Colonic mucosa (tissue), 4 donors: ENCODE measurements around the gene MTMR3. TPM values are rescaled to one million over a fixed set of nuclear protein-coding genes. Genes with fewer than 3 reads are reported as not detected.

Experiments
- DNase-seq: peaks from one replicate; pipeline ENCODE4 v3.0.0-alpha.2; 2020
- H3K27ac ChIP-seq: fragments of 200-600 bp; one replicate; pipeline ENCODE4 v1.8.0; 2021
- H3K27me3 ChIP-seq: fragments of 200-600 bp; one replicate; pipeline ENCODE4 v1.8.0; 2021
- H3K36me3 ChIP-seq: fragments of 200-600 bp; one replicate; pipeline ENCODE4 v1.8.0; 2021
- H3K4me1 ChIP-seq: fragments of 200-600 bp; one replicate; pipeline ENCODE4 v1.8.0; 2021; ENCODE audit warnings: mild to moderate bottlenecking
- H3K4me3 ChIP-seq: fragments of 200-600 bp; one replicate; pipeline ENCODE4 v1.8.0; 2021
- H3K9ac ChIP-seq, 2 donors: one replicate each; pipeline ENCODE4 v1.7.0; 2013; ENCODE audit warnings: control low read depth in 2 of 2, low read depth in 2 of 2, low read length in 2 of 2
- H3K9me3 ChIP-seq: fragments of 200-600 bp; one replicate; pipeline ENCODE4 v1.8.0; 2021
- CTCF ChIP-seq: fragments of 200-600 bp; IDR thresholded peaks from one replicate; pipeline ENCODE4 v1.8.0; 2022; ENCODE audit warnings: antibody characterized with exemption, mild to moderate bottlenecking
- intact Hi-C: fragments of 100-400 bp; cut with DNase I; formaldehyde crosslinking; loops from one replicate; pipeline ENCODE4 v1.14.1; 2022
- total RNA-seq, 2 donors: library from RNA; stranded (reverse); fragmentation: NEBNext Ultra II Directional in 1 of 2; extraction: Animal tissue kit (Norgen Biotek cat#: 25700) in 1 of 2; gene quantifications; one replicate each; pipeline ENCODE4 v1.2.1, GENCODE V29; 2021
- donor health status: healthy.
- donor health status: DM: no; HTN: no; CAD: no.
- donor health status: DM: no; HTN: no; CAD: no.

MTMR3 gene
- total RNA-seq, 2 donors from 2014 or later: 35.9 to 49.4 TPM

GRCh38 chr22:30014244-30014643 is 131.3 kb downstream of the MTMR3 start:
- H3K27me3 ChIP-seq: no peaks in the 10 kb centered on the region
- TF ChIP-seq CTCF: no peak
- H3K4me3 ChIP-seq: no peak overlapping the region
- H3K36me3 ChIP-seq: peaks cover 32% of the 10 kb centered on the region
- H3K9ac ChIP-seq: no peak overlapping the region
- intact Hi-C loops: no loop called here
- no peak for DNase-seq
- H3K27ac ChIP-seq: no peak overlapping the region
- no peaks in the 10 kb centered on the region for H3K9me3 ChIP-seq
- no peaks in the 10 kb centered on the region for H3K4me1 ChIP-seq

GRCh38 chr22:30015229-30015797 is 132.3 kb downstream of the MTMR3 start:
- no peak overlapping the region for H3K9ac ChIP-seq
- peaks cover 31% of the 10 kb centered on the region for H3K36me3 ChIP-seq
- H3K4me1 ChIP-seq: no peaks in the 10 kb centered on the region
- H3K27me3 ChIP-seq: no peaks in the 10 kb centered on the region
- H3K4me3 ChIP-seq: no peak overlapping the region
- DNase-seq: no peak
- TF ChIP-seq CTCF: no peak
- no peaks in the 10 kb centered on the region for H3K9me3 ChIP-seq
- no peak overlapping the region for H3K27ac ChIP-seq
- intact Hi-C loops: no loop called here

- H3K4me1 ChIP-seq: no peaks in the 10 kb centered on the region
- H3K27me3 ChIP-seq: no peaks in the 10 kb centered on the region
- no peak overlapping the region for H3K4me3 ChIP-seq
- no peak for DNase-seq
- no peak overlapping the region for H3K9ac ChIP-seq
- intact Hi-C loops: no loop called here
- no peak overlapping the region for H3K27ac ChIP-seq
- TF ChIP-seq CTCF: no peak
- no peaks in the 10 kb centered on the region for H3K9me3 ChIP-seq
- peaks cover 27% of the 10 kb centered on the region for H3K36me3 ChIP-seq
Measured at GRCh38 chr22:30015846-30016245, 132.9 kb downstream of the MTMR3 start.

- Histone ChIP-seq H3K36me3 (peaks cover 27% of the 10 kb centered on the region), H3K27ac (no peak overlapping the region), H3K27me3 (no peaks in the 10 kb centered on the region), H3K4me1 (no peaks in the 10 kb centered on the region), H3K9ac (no peak overlapping the region), H3K9me3 (no peaks in the 10 kb centered on the region), H3K4me3 (no peak overlapping the region)
- DNase-seq: no peak
- intact Hi-C loops: no loop called here
- no peak for TF ChIP-seq CTCF
Measured at GRCh38 chr22:30016596-30016995, 133.6 kb downstream of the MTMR3 start.

- no peak for DNase-seq
- H3K4me3 ChIP-seq: no peak overlapping the region
- no peaks in the 10 kb centered on the region for H3K4me1 ChIP-seq
- no peak for TF ChIP-seq CTCF
- no peaks in the 10 kb centered on the region for H3K27me3 ChIP-seq
- no peaks in the 10 kb centered on the region for H3K9me3 ChIP-seq
- intact Hi-C loops: no loop called here
- H3K9ac ChIP-seq: no peak overlapping the region
- no peak overlapping the region for H3K27ac ChIP-seq
- H3K36me3 ChIP-seq: peaks cover 21% of the 10 kb centered on the region
Measured at GRCh38 chr22:30017375-30018223, 134.6 kb downstream of the MTMR3 start.
